ENCODE data around the gene KLF2.

Gene KLF2

DNA sequence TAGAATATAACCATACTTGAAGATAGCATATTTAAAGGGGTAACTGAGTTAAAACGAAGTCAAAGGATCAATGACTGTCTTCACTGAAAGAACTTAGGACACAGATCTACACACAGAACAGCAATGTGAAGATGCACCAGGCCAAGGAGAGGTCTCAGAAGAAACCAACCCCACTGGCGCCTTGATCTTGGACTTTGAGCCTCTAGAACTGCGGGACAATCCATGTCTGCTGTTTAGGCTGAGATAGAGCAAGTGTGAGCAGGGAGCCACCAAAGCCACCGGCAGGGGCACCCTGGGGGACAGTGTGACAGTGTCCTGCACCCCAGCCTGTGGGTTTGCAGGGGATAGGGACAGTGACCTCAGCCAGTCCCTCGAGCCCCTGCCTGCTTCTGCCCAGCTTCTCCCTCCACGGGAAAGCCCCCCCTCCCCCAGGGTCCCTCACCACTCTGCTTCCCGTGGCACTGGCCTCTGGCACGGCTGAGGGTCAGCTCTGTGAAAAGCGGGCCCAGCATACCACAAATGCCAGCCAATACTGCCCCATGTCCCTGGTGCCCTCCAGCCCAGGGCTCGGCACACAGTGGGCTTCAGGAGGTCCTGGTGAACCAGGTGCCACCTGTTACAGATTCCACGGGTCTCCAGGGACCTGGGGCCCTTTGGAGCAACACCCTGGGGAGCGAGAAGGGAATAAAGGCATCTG lies 40.8 kb downstream of the KLF2 start:
- no peak for DNase-seq

DNA sequence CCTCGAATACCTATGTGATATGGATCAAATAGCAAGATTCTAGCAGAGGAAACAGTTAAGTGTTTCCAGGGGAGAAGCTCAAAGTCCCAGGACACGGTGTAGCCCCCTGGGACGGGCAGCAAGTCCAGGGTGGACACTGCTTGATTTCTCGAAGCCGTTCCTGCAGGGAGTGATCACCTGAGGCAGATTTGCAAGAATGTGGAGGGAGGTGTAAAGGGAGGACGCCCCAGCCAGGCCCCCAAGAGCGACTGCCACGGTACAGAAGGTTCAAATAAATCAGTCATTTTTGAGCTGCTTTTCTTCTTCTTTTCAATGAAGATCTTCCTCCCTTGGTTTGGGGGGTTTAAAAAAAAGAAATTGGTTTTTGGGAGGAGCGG lies 41.4 kb downstream of the KLF2 start:
- DNase-seq, result no peak

DNA sequence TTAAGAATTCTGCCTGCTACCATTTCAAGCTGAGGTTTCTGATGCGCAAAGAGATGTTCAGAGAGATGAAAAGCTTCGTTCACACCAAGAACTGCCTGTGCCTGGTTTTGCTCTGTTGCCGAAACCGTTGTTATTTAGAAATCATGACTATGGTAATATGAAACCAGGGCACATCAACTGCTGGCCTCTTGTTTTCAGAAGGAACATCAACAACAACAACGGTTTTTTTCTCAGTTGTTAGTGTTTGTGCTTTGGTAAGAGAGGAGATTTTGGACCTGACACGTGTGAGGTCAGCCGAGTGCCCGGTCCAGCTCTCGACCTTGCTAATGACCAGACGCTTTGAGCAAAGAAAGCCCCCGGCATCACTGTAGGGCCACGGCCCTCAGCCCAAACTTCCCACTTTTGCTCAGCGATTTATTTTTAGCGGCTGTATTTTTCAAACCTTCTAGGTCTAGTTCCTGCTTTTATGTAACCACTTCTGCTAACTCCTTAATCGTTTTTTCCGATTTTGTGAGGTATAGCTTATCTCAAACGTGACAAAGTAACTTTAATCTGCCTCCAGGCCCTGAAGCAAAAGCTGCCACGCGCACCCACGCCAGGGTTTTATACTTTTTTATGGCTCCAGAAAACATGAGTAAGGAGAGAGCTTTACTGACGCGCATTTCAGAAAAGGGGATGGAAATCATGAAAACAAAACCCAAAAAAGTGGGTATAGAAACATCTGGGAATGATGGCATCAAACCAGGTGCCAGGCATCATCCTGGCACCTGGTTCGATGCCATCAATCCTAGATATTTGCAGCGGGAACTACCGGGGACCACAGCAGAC lies 42.0 kb downstream of the KLF2 start:
- DNase-seq, result no peak

DNA sequence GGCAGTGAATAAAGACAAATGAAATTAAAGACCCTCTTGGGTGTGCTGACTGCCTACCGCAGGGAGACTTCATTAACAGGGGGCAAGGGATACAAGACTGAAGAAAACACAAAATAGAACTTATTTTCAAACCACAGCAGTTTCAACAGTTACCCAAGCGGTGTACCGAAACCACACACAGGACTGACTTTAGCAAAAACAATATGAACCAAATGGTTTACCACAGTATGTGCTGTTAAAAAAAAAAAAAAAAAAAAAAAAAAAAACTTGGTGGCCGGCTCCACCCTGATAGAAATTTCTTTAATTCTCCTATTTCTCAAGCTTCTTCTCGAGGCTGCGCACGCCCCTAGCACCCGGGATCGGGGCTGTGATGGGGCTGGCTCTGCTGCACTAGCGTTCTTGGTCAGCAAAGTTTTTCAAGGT lies 42.6 kb downstream of the KLF2 start:
- DNase-seq, result no peak

DNA sequence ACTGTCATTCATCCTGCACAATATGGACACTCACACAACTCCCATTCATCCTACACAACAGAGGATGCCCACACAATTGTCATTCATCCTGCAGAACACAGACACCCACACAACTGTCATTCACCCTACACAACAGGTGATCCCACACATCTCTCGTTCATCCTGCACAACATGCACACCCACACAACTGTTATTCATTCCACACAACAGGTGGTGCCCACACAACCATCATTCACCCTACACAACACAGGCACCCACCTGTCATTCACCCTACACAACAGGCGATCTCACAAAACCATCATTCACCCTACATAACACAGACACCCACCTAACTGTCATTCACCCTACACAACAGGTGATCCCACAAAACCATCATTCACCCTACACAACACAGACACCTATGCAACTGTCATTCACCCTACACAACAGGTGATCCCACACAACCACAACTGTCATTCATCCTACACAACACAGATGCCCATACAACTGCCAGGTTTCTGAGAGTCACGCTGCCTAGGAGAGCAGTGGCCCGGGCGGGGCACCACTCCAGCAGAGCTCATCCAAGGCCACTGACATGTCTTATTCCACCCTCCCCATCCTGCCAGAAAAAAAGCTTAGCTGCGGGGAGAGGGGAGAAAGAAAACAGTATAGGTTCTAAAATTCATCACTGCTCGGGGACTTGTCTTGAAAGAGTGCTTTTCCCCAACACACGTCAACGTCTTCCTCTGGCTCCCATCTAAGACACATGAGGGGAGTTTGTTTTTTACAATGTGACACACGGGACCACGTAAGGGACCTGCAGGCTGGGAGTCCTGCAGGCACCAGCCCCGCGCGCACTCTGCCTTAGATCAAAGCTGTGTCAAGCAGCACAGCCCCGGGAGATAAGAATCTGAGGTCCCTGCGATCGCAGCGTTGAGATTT lies 44.0 kb downstream of the KLF2 start:
- DNase-seq, result no peak

- DNase-seq, result no peak
These were observed 44.7 kb downstream of the KLF2 start for GRCh38 chr19:16369306-16369663.

DNA sequence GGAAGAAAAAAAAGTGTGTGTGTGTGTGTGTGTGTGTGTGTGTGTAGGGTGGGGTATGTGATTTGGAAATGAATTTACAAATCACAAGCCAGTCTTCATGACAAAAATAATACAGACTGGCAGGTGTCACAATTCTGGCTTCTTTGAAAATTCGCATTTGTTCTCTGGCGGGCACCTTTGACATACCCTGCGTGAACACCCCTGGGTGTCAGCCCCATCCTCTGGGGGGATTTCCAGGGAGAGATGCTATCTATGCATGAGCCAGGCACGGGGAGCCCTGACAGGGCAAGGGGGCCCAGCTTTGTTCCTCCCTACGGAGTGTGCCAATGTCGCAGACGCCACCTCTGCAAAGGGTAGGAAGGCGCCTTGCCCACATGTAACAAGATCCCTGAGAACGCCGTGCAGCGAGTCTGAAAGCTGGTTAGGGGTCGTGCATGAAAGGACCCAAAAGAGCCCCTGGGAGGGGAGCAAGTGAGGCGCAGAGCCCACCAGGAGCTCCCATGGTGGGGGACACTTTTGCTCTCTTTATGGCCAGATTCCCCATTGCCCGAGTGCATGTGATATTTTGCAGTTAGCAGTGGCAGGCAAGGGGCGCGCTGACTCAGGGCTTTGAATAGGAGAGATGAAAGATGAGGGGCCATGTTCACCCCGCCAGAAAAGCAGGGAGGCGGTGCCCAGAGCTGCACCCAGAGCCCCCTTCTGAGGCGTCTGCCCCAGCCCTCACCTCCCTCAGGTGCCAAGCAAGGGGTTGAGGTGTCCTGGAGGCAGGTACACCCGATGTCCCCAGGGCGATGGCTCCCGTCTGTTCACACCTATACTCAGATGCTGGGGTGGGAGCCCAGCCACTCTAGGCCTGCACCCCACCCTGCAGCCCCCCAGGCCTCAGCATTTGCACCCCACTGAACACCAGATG lies 45.3 kb downstream of the KLF2 start:
- no peak for DNase-seq

DNA sequence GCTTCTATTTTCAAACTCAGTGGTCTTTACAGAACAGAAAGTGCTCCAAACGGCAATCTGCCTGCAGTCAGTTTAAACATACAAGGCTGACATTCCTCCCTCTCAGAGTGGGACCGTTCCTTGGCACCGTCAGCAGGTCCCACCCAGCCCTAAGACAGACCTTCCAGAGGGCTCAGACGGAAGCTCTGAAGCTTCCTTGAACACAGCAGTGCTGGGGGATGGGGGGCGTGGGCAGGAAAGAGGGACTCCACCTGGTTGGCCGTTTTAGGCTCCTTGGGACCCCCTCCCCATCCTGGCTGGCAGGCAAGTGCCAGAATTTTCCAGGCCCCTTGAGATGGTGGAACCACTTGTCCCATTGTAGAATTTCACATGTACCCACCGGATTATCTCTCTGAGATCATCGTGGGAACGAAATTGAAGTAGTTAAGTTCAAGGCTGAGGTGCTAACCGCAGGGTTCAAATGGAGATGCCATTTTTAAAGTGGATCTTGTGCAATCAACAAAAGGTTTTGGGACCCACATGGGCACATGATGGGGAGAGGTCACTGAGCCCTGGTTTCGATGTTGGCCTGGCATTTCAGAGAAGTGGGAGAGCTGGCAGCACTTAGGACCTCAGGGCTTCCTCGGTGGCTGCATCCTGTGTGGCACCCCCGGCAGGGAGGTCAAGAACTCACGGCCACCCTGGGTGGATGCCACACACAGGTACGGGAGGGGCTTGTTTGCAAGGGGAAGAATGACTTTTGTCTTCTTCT lies 46.2 kb downstream of the KLF2 start:
- no peak for DNase-seq

- DNase-seq, result no peak
These were observed 46.9 kb downstream of the KLF2 start for GRCh38 chr19:16371540-16371986.

DNA sequence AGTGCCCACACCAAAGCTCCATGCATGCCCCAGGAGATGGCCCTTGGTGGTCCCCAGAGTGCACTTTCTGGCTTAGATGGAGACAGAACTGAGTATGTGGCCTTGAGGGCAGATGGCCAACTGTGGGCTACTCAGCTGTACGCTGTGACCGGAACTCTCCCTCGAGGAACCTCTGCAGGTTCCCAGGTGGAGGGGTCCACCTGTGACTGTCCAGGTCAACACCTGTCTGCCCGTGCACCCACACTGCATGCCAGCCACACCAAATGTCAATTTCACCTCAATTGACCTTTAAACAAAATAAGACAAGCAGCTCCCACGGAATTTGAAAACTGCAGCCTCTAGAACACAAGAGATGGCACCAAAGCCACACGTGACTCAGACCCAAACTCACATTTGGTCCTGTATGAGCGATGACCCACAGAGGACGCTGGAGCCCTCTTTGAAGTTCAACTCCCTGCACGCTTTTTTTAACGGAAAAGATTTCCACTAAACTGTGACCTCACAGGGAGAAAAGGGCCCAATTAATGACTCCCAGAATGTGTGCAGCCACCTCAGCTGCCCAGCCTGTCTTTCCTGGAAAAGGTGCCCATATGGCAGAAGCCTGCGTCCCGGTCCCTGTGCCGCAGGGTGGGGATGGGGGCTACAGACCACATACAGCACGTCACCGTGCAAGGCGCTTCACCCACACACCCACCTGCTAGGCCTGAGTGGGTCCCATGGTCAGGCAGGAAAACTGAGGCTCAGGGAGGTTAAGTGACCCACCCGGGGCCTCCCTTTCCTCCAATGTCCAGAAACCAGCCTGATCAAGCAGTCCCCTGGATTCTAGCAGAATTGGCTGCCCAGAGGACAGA lies 47.7 kb downstream of the KLF2 start:
- no peak for DNase-seq

GRCh38 chr19:16373079-16373478 lies 48.5 kb downstream of the KLF2 start:
- no peak for DNase-seq

DNA sequence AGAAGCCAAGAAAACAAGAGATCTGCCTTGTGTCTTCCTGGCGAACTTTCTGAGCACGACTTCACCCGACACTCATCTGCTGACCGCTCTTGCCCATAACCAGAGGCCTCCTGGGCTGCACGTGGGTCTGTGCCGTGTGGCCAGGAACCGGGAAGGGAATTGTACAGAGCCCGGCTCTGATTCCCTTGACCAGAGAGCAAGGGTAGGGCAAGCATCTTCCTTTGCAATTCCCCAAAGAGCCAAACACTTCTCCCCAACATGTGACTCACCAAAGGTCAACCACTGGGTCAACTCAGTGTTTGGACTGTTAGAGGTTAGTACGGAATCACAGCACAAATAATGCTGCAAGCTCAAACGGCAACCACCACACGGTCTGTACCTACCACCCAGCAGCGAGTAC lies 48.9 kb downstream of the KLF2 start:
- DNase-seq, result no peak

- DNase-seq, result no peak
These were observed 49.4 kb downstream of the KLF2 start for GRCh38 chr19:16373989-16374388.

- DNase-seq, result no peak
These were observed 49.8 kb downstream of the KLF2 start for GRCh38 chr19:16374436-16374835.

GRCh38 chr19:16375157-16375935 lies 50.7 kb downstream of the KLF2 start:
- DNase-seq, result no peak

DNA sequence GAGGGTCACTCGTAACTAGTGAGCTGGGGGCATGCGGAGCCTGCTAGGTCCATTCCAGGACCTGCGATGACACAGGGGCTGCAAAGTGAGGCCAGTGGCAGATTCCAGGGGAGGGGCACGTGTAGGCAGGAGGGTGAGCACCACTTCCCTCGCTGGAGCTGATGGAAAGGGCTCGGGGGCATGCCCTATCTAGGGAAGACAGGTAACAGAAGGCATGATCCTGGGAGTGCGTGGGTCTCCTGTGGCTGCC lies 51.2 kb downstream of the KLF2 start:
- no peak for DNase-seq

DNA sequence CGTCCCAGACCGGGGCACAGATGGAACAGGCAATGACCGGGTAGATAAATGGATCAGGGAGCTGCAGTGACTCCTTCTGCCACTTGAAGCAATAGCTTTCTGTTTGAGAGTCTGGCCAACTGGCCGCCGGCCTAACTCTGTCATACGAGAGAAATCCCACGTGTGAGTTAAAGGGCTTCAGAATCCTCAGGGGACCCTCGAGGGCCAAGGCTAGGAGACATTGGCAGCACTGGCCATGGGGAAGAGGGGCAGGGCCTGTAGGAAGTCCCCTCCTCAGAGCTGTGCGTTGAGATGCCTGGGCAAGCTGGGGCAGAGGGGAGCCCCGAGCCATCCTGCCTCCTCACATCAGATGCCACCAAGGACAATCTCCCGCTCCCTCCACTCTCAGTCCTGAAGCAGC lies 51.6 kb downstream of the KLF2 start:
- DNase-seq, result no peak

GRCh38 chr19:16376649-16377048 lies 52.0 kb downstream of the KLF2 start:
- DNase-seq, result no peak

DNA sequence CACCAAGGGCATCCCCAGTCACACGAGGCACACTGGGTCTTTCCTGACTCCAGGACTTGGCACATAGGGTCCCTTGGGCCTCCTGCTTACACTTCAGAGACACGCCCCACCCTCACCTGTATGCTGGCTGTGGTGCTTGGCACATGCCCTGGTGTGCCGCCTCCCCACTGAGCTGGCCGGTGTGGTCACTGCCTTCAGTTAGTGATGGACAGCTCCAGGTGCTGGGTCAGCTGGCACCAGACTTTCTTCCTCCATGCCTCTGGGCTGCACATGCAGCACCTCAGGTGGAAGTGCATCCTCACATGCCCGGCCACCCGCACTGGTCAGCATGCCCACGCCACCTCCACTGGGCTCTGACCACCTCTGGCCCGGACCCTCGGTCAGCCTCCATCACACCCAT lies 52.9 kb downstream of the KLF2 start:
- no peak for DNase-seq

Measured in left hindlimb (tissue), 1 donor.